Hematopoietic multipotent progenitor cell treated with erythropoietin and hydrocortisone succinate and interleukin-3 and kit ligand, for 4 days (in vitro differentiated cells): ENCODE data around the gene TBX15.

Experiments
- DNase-seq: peaks from one replicate; pipeline ENCODE4 v3.0.0-alpha.2; 2015

The TBX15 gene

DNA sequence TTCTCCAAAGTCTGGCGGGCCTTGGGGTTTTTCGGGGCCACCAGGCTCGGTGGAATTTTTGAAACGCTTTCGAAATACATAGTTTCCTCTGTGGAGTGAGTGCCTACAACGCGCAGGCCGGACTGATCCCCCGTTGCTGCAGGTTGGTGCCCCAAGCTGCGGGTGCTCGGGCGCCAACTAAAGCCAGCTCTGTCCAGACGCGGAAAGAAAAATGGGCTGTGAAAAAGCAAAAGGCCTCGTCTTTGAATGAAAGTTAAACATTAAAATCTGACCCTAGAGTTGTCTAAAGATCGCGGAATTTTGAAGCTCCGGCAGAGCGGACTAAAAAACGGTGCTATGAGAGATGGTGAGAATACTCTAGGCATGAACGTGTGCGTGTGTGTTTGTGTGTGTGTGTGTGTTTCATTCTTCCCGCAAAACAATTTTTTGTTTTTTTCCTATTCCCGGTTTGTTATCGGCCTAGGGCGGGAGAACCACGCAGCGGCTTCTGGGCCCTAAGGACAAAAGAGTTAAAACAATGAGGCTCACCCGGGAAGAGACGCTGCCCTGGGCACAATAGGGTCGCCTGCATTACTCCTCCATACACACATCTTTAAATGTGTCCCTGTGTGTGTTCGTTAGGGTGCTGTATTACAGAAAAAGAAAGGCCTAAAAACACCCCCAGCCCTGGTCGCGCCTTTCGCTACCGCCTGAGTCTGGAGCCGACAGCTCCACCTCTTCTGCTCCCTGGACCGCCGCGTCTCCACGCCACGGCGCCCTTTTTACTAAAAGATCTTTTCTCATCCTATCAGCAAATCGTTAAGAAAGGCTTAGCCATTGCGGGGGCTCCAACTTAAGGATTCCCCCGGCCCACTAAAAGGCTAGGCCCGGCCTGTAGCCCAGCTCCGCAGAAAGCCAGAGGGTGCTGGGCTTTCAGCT is 3.2 kb downstream of the TBX15 start:
- no peak for DNase-seq

GRCh38 chr1:118984086-118984721 is 3.9 kb downstream of the TBX15 start:
- DNase-seq = no peak

DNA sequence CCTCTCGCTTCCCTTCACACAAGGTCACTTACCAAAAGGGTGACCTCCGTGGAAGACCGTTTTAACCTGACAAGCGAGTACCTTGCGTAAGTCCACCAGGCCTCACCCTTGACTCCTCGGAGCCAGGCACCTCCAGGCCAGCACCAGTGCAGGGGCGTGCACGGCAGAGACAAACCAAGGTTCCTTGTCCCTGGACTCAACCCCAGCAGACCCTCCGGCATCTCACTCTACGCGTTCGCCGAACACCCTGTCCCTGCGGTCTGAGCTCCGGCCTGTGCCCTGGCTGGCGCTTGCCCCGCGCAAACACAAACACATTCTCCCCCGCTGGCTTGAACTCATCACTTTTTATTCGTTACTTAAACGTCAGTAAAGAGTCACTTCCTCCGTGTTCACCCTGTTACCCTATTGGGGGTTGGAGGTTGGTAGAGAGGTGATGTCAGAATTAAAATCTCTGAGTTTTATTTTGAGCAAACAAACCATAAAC is 4.5 kb downstream of the TBX15 start:
- DNase-seq = no peak

DNA sequence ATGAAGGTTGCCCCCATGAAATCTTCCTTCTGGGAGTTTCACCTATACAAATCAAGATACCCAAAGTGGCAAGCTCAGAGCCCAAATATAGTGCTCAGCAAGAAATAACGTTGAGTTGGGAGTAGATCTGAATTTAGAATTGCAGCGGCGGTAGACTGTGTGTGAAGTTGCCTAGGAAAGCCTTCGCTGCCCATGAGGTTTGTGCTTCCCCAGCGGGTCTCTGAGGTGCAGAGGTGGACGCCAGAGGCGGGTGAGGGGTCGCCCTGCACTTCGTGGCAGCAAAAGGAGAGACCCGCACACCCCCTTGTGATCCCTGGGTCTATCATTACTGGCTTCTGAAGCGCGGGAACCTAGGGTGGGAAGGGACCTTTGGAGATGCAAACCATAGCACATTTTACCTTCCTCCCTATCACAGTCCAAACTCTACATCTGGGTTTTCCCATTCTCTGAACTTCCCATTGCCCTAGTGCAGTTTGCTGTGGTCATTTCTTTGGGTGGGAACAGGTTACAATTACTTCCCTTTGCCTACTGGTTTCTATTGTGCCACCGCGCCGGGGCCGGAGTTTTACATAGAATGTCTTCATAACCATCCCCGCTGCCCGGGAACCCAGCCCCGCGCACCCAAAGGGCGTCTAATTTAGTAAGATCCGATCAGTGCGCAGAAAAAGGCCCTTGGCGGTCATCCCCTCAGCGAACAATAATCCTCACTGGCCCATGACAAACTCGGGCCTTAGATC is 5.2 kb downstream of the TBX15 start:
- no peak for DNase-seq

- no peak for DNase-seq
These were observed 5.9 kb downstream of the TBX15 start for GRCh38 chr1:118982266-118982665.

GRCh38 chr1:118981436-118981835 is 6.7 kb downstream of the TBX15 start:
- no peak for DNase-seq

- no peak for DNase-seq
These were observed 8.2 kb downstream of the TBX15 start for GRCh38 chr1:118979754-118980575.

DNA sequence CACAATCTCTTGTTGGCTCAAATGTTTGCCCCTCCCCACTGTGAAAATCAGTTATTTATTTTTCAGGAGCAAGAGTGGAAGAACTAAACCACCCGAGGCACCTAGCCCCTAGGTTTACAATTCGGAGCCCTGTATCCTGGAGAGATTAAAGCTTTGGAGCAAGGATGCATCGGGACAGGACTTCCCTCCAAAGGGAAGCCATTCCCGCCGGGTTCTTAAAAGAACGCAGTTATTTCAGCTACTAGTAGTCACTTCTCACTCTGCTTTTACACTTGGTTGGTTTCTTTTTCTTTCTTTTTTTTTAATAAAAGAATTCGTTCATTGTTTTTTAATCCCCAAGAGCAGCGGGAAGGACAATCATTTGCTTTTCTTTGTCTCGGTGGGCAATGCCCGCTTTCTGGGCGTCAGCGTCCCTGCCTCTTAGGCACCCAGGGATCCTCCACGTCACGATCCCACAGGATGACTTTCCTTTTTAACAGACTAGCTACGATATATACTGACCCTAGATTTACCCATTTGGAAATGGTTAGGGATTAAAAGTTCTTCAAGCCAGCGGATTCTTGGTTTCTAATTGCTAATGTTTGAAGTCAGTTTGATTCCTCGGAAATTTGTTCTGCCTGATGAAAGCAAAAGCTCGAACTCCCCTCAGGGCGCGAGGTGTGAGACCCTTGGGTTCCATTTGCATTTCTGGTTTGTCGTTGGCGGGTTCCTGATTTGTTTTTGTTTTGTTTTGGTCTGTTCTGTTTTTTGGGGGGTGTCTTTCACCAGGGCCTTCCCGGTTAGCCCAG is 9.0 kb downstream of the TBX15 start:
- DNase-seq = no peak

DNA sequence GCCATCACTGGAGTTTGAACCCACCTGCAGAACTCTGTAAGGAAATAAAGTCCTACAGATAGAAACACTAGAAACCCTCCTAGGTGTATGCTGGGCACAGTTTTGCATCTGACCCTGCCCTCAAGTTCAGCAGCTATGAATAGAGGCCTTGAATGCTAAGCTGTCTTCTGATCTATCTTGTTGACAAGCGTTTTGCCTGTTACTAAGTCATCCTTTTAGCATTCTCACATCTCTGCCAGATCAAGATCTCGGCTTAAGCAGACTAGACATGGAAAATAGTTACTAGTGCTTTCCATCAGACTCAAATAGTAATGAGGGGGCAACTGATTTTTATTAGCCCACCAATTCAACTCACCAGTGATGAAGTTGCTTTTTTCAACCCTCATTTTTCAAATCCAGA is 10.5 kb downstream of the TBX15 start:
- DNase-seq = no peak

DNA sequence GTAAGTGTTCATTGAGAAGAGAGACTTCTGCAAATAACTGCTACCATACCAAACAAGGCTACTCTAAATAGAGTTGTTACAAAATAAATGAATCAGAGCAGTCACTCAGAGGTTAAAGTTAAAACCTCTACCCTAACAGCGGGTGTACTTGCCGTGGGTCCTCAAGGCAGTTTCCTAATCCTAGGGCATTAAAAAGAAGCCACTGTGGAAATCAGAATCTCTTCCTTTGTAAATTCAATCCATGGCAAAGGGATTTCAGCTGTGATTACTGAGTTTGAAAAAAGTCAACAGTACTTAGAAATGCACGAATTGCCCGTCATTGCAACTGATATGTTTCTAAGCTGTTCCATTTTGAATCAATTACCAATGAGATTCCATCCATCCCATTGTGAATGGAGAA is 13.5 kb downstream of the TBX15 start:
- DNase-seq = no peak

DNA sequence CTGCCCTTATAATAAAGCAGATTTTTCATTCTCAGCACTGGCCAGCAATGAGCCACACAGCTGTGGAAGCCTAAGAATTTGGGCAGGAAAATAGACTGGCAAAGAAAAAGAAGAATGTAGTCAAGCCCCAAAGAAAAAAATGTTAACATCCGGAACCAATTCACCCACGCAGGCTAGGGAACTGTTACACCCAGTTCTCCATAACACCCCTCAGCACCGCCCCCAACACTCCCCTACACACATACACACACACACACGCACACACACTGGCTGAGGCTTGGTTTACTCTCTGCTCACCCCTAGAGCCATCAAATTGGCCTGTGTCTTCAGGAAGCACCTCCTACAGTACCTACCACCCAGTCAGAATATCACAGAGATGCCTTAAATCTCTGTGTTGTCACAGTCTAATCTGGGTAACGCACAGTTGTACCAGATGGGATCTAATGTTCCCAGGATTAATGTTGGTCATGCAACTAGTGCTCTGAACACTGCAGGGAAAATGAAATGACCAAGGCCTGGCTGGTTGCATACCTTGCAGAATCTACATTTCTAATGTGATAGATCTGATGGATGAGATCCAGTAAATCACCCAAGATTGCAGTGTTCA is 14.5 kb downstream of the TBX15 start:
- DNase-seq = no peak

DNA sequence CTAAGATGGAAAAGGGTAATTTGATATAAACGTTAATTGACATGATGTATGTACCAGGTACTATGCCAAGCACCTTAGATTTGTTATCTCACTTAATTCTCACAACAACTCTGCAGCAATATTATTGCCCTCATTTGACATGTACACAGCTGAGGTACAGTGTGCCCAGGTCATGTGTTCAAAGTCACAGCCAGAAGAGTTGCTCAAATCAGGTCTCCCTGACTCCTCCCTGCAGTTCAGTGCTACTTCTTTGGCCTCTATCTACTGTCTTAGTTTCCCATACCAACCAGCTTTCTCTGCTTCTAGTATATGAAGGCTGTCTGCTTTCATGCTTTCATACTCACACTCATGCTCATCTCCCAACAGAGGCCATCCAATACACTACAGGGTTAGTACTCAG is 15.1 kb downstream of the TBX15 start:
- no peak for DNase-seq

DNA sequence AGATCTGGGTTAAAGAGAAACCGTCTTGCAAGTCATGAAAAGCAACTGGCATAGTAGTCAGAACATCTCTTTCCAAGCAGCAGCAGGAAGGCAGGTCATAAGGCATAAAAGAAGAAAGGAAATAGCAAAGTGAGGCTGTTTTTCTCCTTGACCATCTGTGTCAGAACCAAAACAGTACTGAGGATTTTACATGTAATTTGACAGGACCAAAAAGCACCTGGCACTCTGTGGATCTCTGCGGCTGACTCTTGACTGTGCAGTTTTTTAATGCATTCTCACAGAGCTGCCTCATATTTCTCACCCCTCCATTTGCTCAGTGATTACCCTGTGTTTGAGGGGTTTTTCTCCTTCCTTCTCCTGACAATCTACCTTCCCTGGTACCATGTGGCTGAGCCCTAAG is 17.7 kb downstream of the TBX15 start:
- DNase-seq = no peak

DNA sequence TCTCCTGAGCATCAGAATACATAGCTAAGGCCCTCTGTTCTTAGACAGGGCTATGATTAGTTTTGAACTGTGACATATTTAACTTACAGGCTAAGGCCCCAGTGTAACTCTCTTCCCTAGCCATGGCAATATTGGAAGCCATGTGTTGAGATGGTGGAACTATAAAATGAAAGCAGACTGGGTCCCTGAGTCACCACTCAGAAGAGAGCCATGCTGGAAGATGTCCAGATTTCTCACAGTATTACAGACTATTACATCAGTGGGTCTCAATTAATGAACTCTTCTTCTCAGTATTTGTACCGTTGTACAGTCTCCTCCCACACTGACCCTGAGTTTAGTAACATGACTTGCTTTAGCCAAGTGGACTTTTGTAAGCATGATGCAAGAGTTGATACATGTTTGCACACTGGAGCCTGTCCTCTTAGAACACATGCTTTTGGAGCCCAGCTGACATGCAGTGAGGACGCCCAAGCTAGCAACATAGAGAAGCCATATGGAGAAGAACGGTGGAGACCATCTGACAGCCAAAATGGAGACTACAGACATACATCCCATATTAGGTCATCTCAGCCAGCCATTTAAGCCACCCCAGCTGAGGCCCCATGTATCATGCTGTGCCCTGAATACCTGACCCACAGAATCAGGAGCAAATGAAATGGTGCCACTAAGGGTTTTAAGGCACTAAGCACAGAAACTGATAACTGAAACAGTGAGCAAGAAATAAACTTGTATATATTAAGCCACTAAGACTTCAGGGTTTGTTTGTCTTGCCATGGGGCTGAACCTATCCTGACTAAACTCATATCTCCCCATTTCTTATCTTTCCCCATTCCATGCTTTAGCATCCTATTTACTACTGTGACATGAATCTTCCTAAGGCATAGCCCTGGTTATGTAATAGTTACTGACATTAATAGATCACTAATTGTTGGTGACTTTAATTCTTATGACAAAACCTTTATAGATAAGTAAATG is 24.4 kb downstream of the TBX15 start:
- DNase-seq = no peak

GRCh38 chr1:118963138-118963455 is 25.0 kb downstream of the TBX15 start:
- no peak for DNase-seq

DNA sequence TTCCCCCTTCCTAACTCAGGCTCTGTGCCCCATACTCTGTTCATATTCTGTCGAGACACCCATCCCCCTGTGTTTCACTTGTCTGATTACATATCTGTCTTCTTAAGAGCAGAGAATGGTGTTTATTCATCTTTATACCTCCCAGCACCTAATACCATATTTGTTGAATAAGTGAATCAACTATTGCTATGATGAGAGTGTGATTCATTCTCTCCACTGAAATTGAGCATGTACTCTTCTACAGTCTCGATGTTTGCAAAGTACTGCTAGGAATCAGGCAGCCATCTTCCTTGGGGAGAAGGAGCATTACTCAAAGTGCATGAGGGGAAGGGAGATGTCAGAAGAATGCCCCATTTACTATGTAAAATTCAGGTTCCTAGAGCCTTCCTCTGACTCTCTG is 27.0 kb downstream of the TBX15 start:
- DNase-seq = no peak

DNA sequence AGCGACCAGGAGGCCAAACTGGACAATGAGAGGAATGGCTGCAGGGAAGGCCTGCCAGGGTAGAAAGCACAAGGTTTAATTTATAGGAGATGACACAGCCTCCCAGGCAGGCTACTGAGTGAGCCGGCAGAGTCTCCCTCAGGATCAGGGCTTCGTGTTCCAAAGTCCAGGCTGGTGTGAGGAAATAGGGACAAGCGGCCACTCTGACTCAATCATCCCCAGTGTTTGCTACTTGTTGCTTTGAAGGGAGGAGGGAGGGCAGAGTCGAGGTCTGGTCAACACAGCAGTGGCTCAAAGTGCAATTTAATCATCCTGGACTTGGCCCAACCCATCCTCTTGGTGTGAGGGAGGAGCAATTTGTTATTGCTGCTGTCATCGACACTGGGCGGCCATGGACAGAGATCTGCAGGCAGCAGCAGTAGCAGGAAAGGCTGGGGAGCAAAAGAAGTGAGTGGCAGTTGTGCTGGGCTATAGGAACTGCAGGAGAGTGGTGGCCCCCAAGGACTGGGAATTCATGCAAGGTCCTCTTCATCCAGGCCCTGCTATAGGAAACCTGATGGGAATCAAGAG is 27.5 kb downstream of the TBX15 start:
- no peak for DNase-seq

GRCh38 chr1:118960026-118960561 is 28.0 kb downstream of the TBX15 start:
- no peak for DNase-seq

- DNase-seq = no peak
These were observed 29.1 kb downstream of the TBX15 start for GRCh38 chr1:118958937-118959631.
